GM10266 (cell line): Measurements from ENCODE around the gene CPLX1.
"Not testable (repeated sequence)": the region's sequence is repeated elsewhere in the genome, so short reads cannot be mapped to it uniquely, and the experiment has no call there.

Experiments
- DNase-seq: peaks from one replicate; pipeline ENCODE4 v3.0.0; 2012; ENCODE audit errors: extremely low spot score
- TF ChIP-seq, protein P1 (sequence below): IDR thresholded peaks from 2 replicates; pipeline ENCODE4 v1.5.1; 2012; ENCODE audit warnings: mild to moderate bottlenecking, low read depth; ENCODE audit not compliant: control insufficient read depth, insufficient read depth; ENCODE audit errors: missing control alignments

The CPLX1 gene

DNA sequence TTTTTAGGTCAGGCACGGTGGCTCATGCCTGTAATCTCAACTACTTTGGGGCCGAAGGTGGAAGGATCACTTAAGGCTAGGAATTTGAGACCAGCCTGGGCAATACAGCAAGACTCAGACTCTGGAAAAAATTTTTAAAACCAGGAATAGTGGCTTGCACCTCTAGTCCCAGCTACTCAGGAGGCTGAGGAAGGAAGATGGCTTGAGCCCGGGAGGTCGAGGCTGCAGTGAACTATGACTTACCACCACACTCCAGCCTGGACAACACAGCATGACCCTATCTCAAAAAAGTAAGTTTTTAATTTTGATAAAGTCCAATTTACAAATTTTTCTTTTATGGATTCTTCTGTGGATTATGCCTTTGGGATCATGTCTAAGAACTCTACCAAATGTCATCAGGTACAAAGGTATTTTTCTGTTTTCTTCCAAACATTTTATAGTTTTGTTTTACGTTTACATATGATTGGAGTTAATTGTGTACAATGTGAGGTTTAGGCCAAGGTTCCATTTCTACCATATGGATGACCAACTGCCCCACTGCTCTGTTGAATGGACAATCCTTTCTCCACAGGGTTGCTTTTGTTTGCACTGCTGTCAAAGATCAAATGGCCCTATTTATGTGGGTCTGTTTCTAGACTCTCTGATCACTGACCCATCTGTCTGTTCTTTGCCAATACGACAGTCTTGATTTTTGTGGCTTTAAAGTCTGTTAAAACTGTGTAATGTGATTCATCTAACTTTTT lies 48.2 kb downstream of the CPLX1 start:
- TF ChIP-seq, protein P1, sequence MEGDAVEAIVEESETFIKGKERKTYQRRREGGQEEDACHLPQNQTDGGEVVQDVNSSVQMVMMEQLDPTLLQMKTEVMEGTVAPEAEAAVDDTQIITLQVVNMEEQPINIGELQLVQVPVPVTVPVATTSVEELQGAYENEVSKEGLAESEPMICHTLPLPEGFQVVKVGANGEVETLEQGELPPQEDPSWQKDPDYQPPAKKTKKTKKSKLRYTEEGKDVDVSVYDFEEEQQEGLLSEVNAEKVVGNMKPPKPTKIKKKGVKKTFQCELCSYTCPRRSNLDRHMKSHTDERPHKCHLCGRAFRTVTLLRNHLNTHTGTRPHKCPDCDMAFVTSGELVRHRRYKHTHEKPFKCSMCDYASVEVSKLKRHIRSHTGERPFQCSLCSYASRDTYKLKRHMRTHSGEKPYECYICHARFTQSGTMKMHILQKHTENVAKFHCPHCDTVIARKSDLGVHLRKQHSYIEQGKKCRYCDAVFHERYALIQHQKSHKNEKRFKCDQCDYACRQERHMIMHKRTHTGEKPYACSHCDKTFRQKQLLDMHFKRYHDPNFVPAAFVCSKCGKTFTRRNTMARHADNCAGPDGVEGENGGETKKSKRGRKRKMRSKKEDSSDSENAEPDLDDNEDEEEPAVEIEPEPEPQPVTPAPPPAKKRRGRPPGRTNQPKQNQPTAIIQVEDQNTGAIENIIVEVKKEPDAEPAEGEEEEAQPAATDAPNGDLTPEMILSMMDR, result no peak
- DNase-seq, result no peak

DNA sequence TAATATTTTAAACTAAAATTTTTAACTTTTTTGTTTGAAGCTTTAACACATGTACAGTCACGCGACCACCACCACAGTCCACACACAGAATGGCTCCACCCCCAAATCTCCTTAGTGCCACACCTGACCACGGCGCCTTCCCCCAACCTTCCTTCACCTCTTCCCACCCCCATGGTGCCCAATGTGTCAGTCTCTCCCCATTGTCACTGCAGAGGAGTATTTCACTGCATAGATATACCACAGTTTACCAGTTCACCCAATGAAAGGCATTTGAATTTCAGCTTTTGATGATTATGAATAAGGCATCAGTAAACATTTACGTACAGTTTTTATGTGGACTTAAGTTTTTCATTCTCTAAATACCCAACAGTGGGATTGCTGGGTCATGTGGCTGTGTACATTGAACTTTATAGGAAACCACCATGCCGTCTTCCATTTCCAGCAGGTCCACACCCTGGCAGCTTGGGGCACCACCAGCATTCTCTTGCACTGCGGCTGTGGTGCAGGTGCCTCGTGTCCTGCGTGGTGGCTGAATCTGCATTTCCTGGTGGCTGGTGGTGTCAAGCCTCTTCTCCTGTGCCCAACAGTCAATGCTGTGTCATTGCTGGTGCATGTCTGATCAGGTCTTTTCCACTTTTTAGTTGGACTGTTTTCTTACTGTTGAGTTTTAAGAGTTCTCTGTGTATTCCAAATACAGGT lies 49.0 kb downstream of the CPLX1 start:
- TF ChIP-seq, protein P1, result no peak
- no peak for DNase-seq

DNA sequence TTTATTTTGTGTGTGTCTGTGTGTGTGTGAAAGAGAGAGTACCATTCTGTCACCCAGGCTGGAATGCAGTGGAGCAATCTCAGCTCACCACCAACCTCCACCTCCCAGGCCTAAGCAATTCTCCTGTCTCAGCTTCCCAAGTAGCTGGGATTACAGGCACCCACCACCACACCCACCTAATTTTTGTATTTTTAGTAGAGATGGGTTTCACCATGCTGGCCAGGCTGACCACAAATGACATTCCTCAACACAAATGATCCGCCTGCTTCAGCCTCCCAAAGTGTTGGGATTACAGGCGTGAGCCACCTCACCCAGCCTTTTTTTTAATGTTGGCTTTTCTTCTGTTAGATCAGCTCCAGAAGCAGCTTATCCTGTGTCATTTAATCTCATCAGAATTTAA lies 50.4 kb downstream of the CPLX1 start:
- DNase-seq, result not testable (repeated sequence)

DNA sequence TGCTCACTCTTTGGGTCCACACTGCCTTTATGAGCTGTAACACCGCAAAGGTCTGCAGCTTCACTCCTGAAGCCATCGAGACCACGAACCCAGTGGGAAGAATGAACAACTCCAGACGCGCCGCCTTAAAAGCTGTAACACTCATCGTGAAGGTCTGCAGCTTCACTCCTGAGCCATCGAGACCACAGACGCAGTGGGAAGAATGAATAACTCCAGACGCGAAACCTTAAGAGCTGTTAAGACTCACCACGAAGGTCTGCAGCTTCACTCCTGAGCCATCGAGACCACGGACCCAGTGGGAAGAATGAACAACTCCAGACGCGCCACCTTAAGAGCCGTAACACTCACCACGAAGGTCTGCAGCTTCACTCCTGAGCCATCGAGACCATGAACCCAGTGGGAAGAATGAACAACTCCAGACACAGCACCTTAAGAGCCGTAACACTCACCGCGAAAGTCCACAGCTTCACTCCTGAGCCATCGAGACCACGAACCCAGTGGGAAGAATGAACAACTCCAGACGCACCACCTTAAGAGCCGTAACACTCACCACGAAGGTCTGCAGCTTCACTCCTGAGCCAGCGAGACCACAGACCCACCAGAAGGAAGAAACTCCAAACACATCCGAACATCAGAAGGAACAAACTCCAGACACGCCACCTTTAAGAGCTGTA lies 51.4 kb downstream of the CPLX1 start:
- not testable (repeated sequence) for DNase-seq

DNA sequence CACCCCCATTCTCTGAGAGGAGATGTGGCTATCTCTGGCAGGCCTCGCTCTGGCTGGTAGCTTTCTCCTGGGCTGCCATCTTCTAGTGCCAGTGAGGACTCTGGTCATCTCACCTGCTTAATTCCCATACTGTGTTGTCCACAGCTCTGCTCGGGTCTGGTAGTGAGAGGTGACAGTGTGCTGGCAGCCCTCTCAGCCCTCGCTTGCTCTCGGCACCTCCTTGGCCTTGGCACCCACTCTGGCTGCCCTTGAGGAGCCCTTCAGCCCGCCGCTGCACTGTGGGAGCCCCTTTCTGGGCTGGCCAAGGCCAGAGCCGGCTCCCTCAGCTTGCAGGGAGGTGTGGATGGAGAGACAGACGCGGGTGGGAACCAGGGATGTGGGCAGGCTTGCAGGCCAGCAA lies 52.7 kb downstream of the CPLX1 start:
- TF ChIP-seq, protein P1, result no peak
- no peak for DNase-seq

DNA sequence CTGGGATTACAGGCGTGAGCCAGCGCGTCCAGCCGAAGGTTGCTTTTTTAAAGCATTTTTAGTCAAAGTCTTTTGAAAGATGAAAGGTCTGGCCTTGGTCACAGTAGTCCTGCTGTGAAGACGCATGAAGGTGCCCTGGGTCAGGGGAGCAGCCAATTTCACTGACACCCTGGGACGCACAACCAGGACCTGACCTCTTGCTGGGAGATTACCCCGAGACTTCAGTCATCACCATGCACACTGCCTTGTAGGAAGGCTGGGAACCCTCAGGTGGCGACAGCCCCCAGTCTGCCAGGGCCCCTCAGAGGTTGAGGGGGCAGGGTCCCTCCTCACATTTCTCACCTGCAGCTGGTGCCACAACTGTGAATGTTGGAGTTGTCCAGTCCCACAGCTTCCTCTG lies 53.2 kb downstream of the CPLX1 start:
- DNase-seq, result no peak
- TF ChIP-seq, protein P1, result no peak

DNA sequence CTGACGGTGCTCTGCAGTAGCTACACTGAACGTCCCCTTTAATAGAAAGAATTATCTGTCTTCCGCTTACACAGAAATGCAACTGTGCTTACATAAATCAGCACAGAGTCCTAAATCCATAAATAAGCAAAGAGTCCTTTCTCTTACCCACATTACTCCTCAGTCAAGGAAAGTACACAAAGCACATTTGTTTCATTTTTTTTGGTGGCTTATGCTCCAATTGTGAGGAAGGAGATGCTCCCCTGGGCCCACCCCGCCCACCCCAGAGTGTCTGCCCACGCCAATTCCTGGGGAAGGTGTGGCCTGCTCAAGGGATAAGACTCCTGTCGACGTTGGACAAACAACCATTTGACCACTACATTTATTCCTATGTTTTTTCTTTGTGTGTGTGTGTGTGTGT lies 53.8 kb downstream of the CPLX1 start:
- no peak for DNase-seq
- TF ChIP-seq, protein P1, result no peak

DNA sequence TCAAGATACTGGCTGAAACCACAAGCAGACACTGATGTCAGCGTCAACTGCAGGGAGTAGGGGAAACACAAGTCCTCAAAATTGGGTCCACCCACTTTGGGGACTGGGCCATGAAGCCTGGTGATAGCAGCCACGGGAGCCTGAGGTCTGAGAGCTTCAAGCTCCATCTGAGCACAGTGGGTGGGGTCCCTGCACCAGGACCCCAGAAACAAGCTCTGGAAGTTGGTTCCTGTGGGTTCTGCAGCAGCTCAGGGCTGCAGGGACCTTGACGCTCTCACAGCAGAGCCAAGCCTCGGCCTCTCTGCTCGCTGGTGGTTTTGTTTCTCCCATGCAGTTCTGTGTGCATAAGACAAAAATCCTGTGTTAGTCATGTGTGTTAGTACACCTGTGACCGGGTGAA lies 54.5 kb downstream of the CPLX1 start:
- TF ChIP-seq, protein P1, result no peak

More for the DNA sequence above, 54.5 kb downstream of the CPLX1 start:
- DNase-seq, result no peak
